Astrocyte of the cerebellum (primary cell): ENCODE results near the gene PKLR.

ENCODE experiments used
- DNase-seq: peaks from one replicate; pipeline ENCODE4 v3.0.0-alpha.2; 2011; ENCODE audit warnings: low read depth
- H3K4me3 ChIP-seq: 2 replicates; pipeline ENCODE4 v1.5.1; 2011; ENCODE audit warnings: mild to moderate bottlenecking, low read depth, low read length, moderate library complexity
- in situ Hi-C: cut with HindIII; loops from 2 replicates; pipeline ENCODE4 v1.10.0; 2017; ENCODE audit warnings: low sequenced_read_pairs
- TF ChIP-seq, protein P1 (sequence below): IDR thresholded peaks from 2 replicates; pipeline ENCODE4 v1.5.1; 2012; ENCODE audit warnings: low read length, low read depth, moderate library complexity, mild to moderate bottlenecking; ENCODE audit errors: missing control alignments

Gene PKLR

DNA sequence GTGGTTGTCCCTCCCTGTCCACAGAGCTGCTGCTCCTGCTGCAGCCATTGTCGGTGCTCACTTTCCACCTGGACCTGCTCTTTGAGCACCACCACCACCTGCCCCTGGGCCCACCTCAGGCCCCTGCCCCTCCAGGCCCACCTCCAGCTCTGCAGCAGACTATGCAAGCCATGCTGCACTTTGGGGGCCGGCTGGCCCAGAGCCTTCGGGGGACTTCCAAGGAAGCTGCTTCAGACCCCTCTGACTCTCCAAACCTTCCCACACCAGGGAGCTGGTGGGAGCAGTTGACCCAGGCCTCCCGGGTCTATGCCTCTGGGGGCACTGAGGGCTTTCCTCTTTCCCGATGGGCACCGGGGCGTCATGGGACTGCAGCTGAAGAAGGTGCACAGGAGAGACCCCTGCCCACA lies 25.4 kb upstream of the PKLR start:
- DNase-seq, result no peak
- TF ChIP-seq, protein P1, sequence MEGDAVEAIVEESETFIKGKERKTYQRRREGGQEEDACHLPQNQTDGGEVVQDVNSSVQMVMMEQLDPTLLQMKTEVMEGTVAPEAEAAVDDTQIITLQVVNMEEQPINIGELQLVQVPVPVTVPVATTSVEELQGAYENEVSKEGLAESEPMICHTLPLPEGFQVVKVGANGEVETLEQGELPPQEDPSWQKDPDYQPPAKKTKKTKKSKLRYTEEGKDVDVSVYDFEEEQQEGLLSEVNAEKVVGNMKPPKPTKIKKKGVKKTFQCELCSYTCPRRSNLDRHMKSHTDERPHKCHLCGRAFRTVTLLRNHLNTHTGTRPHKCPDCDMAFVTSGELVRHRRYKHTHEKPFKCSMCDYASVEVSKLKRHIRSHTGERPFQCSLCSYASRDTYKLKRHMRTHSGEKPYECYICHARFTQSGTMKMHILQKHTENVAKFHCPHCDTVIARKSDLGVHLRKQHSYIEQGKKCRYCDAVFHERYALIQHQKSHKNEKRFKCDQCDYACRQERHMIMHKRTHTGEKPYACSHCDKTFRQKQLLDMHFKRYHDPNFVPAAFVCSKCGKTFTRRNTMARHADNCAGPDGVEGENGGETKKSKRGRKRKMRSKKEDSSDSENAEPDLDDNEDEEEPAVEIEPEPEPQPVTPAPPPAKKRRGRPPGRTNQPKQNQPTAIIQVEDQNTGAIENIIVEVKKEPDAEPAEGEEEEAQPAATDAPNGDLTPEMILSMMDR, result no peak
- no peak overlapping the region for H3K4me3 ChIP-seq
- in situ Hi-C loops, result no loop called here

DNA sequence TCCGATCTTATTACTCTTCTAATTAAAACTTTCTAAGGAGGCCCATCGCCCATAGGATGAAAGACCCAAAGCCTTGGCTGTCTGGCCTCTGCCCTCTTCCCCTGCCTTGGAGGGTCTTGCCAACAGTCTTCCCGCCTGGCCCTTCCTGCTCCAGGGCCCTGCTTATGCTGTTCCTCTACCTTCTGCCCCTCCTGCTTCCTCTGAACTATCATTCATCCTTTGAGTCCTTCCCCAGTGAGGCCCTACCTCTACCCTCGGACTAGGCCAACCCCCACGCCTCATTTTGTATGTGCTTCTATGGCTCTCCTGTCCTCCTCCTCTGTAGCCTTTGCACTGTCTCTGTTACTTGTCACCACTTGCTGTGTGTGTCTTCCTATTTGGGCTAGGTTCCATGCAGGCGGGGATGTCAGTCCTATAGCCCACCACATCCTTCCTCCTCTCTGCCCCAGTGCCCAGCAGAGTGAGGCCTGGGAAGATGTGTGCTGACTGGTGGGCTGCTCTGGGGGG lies 24.8 kb upstream of the PKLR start:
- in situ Hi-C loops, result no loop called here
- no peak overlapping the region for H3K4me3 ChIP-seq

DNA sequence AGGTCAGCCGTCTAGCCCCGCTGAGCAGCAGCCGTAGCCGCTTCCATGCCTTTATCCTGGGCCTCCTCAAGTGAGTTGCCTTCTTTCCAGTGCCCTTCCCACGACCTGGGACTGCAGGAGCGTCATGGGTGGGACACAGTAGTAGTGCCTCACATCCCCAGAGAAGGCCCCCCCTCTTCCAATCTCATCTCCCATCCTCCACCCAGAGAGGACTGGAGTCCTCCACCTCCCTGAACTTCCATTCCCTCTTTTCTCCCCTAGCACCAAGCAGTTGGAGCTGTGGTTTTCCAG lies 24.3 kb upstream of the PKLR start:
- H3K4me3 ChIP-seq, result peak overlapping the region; percentile 85
- in situ Hi-C loops, result no loop called here
- TF ChIP-seq, protein P1, result no peak
- no peak for DNase-seq

More for the DNA sequence above, 24.8 kb upstream of the PKLR start:
- no peak for DNase-seq
- TF ChIP-seq, protein P1, result no peak

DNA sequence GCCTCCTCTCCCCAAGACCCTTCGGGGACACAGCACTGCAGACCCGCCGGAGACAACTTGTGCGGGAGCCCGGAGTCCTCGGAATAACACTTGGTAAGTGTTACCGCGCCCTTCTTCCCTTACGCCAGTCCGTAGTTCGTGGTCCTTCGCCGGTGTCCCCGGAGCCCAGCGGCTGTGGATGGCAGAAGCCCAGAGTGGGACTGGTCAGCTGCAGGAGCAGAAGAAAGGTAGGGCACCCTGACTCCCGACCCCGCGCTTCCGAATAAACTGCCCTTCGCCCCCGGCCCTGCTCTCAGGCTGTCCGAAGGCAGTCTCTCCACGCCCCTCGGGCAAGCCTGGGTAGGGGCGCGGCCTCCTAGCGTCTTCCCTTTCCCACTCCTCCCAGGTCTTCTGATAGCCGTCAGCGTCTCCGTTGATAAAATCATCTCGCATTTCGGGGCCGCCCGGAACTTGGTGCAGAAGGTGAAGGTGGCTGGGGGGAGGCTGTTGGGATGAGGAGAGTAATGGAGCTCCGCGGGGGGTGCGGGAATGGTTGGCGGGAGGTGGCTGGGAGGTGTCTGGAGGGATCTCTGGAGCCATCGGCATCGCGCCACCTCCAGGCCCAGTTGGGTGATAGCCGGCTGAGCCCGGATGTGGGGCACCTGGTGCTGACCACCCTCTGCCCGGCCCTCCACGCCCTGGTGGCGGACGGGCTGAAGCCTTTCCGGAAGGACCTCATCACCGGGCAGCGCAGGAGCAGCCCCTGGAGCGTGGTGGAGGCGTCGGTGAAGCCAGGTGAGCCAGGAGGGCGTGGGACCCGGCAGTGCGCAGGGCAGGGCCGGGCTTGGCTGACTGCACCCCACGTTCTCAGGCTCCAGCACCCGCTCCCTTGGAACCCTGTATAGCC lies 23.7 kb upstream of the PKLR start:
- H3K4me3 ChIP-seq, result peak overlapping the region; percentile 85
- in situ Hi-C loops, result no loop called here
- no peak for DNase-seq
- TF ChIP-seq, protein P1, result peak; percentile 42

DNA sequence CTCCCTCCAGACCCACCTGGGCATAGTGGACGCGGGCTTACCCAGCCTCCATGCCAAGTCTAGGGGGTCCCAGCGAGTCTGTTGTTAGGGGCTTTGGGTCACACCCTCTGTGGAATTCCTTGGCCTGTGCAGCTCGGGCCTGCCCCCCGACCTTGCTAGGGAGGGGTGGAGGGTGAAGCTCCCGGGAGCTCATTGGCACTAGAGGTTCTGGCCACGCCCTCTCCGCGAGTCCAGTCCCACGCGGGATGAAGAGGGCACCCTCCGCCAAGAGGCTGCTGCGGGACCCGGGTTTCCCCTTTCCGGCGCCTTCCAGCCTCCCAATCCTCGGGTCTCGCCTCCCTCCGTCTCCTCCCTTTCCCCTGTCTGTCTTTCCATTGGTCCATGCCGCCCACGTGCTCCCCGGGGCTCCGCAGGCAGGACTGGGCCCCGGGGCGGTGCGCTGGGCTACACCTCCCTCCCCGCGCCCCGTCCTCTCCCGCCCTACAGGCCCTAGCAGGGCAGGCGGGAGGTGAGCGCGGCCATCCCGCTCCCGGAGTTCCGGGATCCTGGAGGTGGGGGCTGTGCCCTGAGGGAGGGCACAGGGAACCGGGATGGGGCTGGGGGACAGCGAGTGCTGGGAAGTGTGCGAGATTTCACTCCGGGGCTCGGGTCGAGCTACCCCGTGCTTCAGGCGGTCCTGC lies 22.9 kb upstream of the PKLR start:
- TF ChIP-seq, protein P1, result no peak
- in situ Hi-C loops, result no loop called here
- peak overlapping the region; percentile 85 for H3K4me3 ChIP-seq
- peak; percentile 80 for DNase-seq

DNA sequence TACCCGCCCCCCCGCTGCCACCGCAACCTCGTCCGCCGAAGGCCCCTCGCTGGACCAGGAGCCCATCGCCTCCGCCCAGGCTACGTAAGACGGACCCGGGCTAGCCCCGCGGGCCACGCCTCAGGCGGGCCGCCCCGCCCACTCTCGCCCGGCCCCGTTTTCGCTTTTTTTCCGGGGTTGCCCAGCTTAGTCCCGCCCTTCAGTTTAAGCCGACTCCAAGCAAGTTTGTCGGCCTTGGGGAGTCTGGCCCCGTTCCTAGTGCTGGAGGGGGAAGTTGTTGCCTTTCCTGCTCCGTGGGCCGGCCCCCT lies 22.4 kb upstream of the PKLR start:
- in situ Hi-C loops, result no loop called here
- TF ChIP-seq, protein P1, result no peak
- peak; percentile 79 for DNase-seq
- H3K4me3 ChIP-seq, result peak overlapping the region; percentile 85
